Stimulated activated CD4-positive, alpha-beta T cell treated with anti-CD3 and anti-CD28 coated beads, Interleukin-1b, Interleukin-23, amount 100 ng/mL, for 1 hour (primary cell): Measurements from ENCODE around the gene AMN1.
"Not testable (repeated sequence)": the region's sequence is repeated elsewhere in the genome, so short reads cannot be mapped to it uniquely, and the experiment has no call there.

ENCODE experiments used
- DNase-seq, 2 donors: peaks; one replicate each; pipeline ENCODE4 v3.0.0-alpha.2; 2020; ENCODE audit warnings: low read depth in 2 of 2

Gene AMN1

GRCh38 chr12:31728917-31729640, at the start of gene AMN1:
TSS of gene AMN1 (minus strand) at chr12:31729021. CDS start at chr12:31729008, 13 bp downstream.
- DNase-seq = peak; percentile 95 to 96

GRCh38 chr12:31773867-31774266, 45.0 kb upstream of the AMN1 start:
- DNase-seq = no peak

- DNase-seq = no peak
These were observed 44.5 kb upstream of the AMN1 start for GRCh38 chr12:31773223-31773750.

GRCh38 chr12:31772685-31773222, 43.9 kb upstream of the AMN1 start:
- DNase-seq = no peak

- no peak for DNase-seq
These were observed 43.4 kb upstream of the AMN1 start for GRCh38 chr12:31772186-31772585.

GRCh38 chr12:31768046-31768445, 39.2 kb upstream of the AMN1 start:
- DNase-seq = no peak

GRCh38 chr12:31765931-31766330, 37.1 kb upstream of the AMN1 start:
- DNase-seq = no peak

GRCh38 chr12:31759632-31760459, 31.0 kb upstream of the AMN1 start:
- DNase-seq = no peak

GRCh38 chr12:31758297-31758696, 29.5 kb upstream of the AMN1 start:
- not testable (repeated sequence) for DNase-seq

- DNase-seq = no peak
These were observed 28.2 kb upstream of the AMN1 start for GRCh38 chr12:31756977-31757420.

- DNase-seq = no peak
These were observed 23.6 kb upstream of the AMN1 start for GRCh38 chr12:31752450-31752849.

- DNase-seq = no peak
These were observed 22.3 kb upstream of the AMN1 start for GRCh38 chr12:31751085-31751484.

GRCh38 chr12:31750747-31751039, 21.9 kb upstream of the AMN1 start:
- no peak for DNase-seq

- DNase-seq = no peak
These were observed 20.3 kb upstream of the AMN1 start for GRCh38 chr12:31749024-31749704.

- no peak for DNase-seq
These were observed 16.4 kb upstream of the AMN1 start for GRCh38 chr12:31745242-31745641.

GRCh38 chr12:31744363-31744762, 15.5 kb upstream of the AMN1 start:
- not testable (repeated sequence) for DNase-seq

- no peak for DNase-seq
These were observed 14.1 kb upstream of the AMN1 start for GRCh38 chr12:31742891-31743290.

- no peak for DNase-seq
These were observed 11.8 kb upstream of the AMN1 start for GRCh38 chr12:31740628-31741027.

GRCh38 chr12:31737763-31738162, 8.9 kb upstream of the AMN1 start:
- no peak for DNase-seq

- DNase-seq = no peak
These were observed 8.5 kb upstream of the AMN1 start for GRCh38 chr12:31737345-31737744.

GRCh38 chr12:31736472-31736871, 7.7 kb upstream of the AMN1 start:
- peak in 1 of 2 donors; percentile 36 for DNase-seq
